K562 (cell line): ENCODE results near the gene ITPK1. TPM values are rescaled to one million over a fixed set of nuclear protein-coding genes. Genes with fewer than 3 reads are reported as not detected.

ENCODE experiments used
- ATAC-seq: fragments of 200-7000 bp; cut with Tn5 transposase; 3 replicates; pipeline ENCODE4 v1.9.1; 2020; ENCODE audit warnings: moderate library complexity
- BruUV-seq: library from RNA; stranded (reverse); fragments of 400-500 nt; replicated peaks from 2 replicates; lab custom pipeline; 2021; lab: Mats Ljungman, UMichigan
- CTCF ChIA-PET: fragments of 300-600 bp; formaldehyde crosslinking; extraction: SDS; loops from one replicate; lab custom pipeline; 2021; ENCODE audit warnings: low intra/inter-chr PET ratio; lab: Yijun Ruan, JAX
- POLR2A ChIA-PET: fragments of 300-600, 350-650 bp; sonication (Branson Sonifier 250); formaldehyde crosslinking; extraction: SDS; loops from one replicate; lab custom pipeline; 2021; ENCODE audit warnings: antibody characterized with exemption, inconsistent platforms; lab: Yijun Ruan, JAX
- DNase-seq, 4 experiments: peaks; one replicate each; pipeline versions ENCODE4 v3.0.0 to v3.0.0-alpha.2; 2011 to 2018; ENCODE audit warnings: low spot score in 3 of 4, mixed read lengths in 3 of 4; ENCODE audit errors: extremely low read depth in 1 of 4
- FAIRE-seq: peaks from 2 replicates; lab custom pipeline; 2011; peaks lifted over from hg19 to GRCh38; lab: Jason Lieb, UNC
- H2AFZ ChIP-seq: 2 replicates; pipeline ENCODE4 v1.6.0; 2011; ENCODE audit warnings: low read depth, low read length, control low read depth, inconsistent platforms
- H3K27ac ChIP-seq: fragments of 200-600 bp; 3 replicates; pipeline ENCODE4 v1.8.0; 2011; ENCODE audit warnings: low read depth, mild to moderate bottlenecking, control low read depth, inconsistent platforms, low read length, moderate library complexity, mixed read lengths; ENCODE audit errors: extremely low read depth
- H3K27me3 ChIP-seq, 2 experiments: fragments of 300-600 bp in 1 of 2; 2 replicates in 1 of 2; 3 replicates in 1 of 2; pipeline versions ENCODE4 v1.6.0 to v1.8.0; 2011; ENCODE audit warnings: inconsistent platforms in 2 of 2, low read length in 2 of 2, mild to moderate bottlenecking in 1 of 2, mixed read lengths in 1 of 2, moderate library complexity in 1 of 2; ENCODE audit not compliant: control insufficient read depth in 2 of 2, insufficient read depth in 2 of 2
- H3K36me3 ChIP-seq: fragments of 300-600 bp; 3 replicates; pipeline ENCODE4 v1.8.0; 2011; ENCODE audit warnings: mild to moderate bottlenecking, low read length, inconsistent platforms; ENCODE audit not compliant: control insufficient read depth, insufficient read depth
- H3K4me1 ChIP-seq, 2 experiments: fragments of 200-600 bp in 1 of 2; replicated peaks in 1 of 2; 2 replicates in 1 of 2; 3 replicates in 1 of 2; pipeline versions ENCODE4 v1.5.1 to v1.8.0; 2011; ENCODE audit warnings: inconsistent platforms in 2 of 2, low read length in 2 of 2, mild to moderate bottlenecking in 1 of 2, mixed read lengths in 1 of 2, moderate library complexity in 1 of 2; ENCODE audit not compliant: control insufficient read depth in 2 of 2, insufficient read depth in 2 of 2
- H3K4me2 ChIP-seq: 2 replicates; pipeline ENCODE4 v1.6.1; 2011; ENCODE audit warnings: low read length, control low read depth, inconsistent platforms, mixed read lengths; ENCODE audit not compliant: insufficient read depth
- H3K4me3 ChIP-seq: fragments of 200-600 bp; sonication (generic), shearing (Covaris generic); 2 replicates; pipeline ENCODE4 v1.5.1; 2016; ENCODE audit warnings: control low read depth, inconsistent platforms
- H3K79me2 ChIP-seq: fragments of 200-600 bp; 3 replicates; pipeline ENCODE4 v1.8.0; 2011; ENCODE audit warnings: low read length, inconsistent platforms; ENCODE audit not compliant: control insufficient read depth, insufficient read depth
- H3K9ac ChIP-seq, 2 experiments: 2 replicates each; pipeline versions ENCODE4 v1.6.0 to v1.6.1; 2011; ENCODE audit warnings: low read depth in 2 of 2, low read length in 2 of 2, control low read depth in 1 of 2, inconsistent platforms in 1 of 2, mild to moderate bottlenecking in 1 of 2, mixed read lengths in 1 of 2; ENCODE audit not compliant: insufficient read depth in 1 of 2
- H3K9me1 ChIP-seq: one replicate; pipeline ENCODE4 v1.6.0; 2011; ENCODE audit warnings: inconsistent platforms, mild to moderate bottlenecking, low read length, moderate library complexity; ENCODE audit not compliant: control insufficient read depth, insufficient read depth
- H3K9me3 ChIP-seq: replicated peaks from 2 replicates; pipeline ENCODE4 v1.5.1; 2011; ENCODE audit warnings: low read depth, low read length, inconsistent platforms; ENCODE audit not compliant: control insufficient read depth, insufficient read depth
- H4K20me1 ChIP-seq: replicated peaks from 2 replicates; pipeline ENCODE4 v1.6.1; 2011; ENCODE audit warnings: low read length, inconsistent platforms, mixed read lengths; ENCODE audit not compliant: control insufficient read depth, insufficient read depth
- HDAC6 ChIP-seq: IDR thresholded peaks from 2 replicates; pipeline ENCODE4 v1.6.1; 2012; ENCODE audit warnings: low read depth, mild to moderate bottlenecking, control low read depth, inconsistent platforms, low read length, moderate library complexity
- KAT2B ChIP-seq: IDR thresholded peaks from one replicate; pipeline ENCODE4 v1.6.1; 2012; ENCODE audit warnings: low read depth, mild to moderate bottlenecking, control low read depth, inconsistent platforms, low read length, moderate library complexity
- KAT7 ChIP-seq: sonication (generic); formaldehyde crosslinking; IDR thresholded peaks from 2 replicates; pipeline ENCODE4 v1.8.0; 2022; ENCODE audit warnings: missing genetic modification reagents, mild to moderate bottlenecking, borderline replicate concordance
- KDM2B ChIP-seq: fragments of 250-450 bp; sonication (Bioruptor Pico); IDR thresholded peaks from 2 replicates; pipeline ENCODE4 v1.8.0; 2021; ENCODE audit warnings: mild to moderate bottlenecking, moderate library complexity
- MAFF ChIP-seq: IDR thresholded peaks from 2 replicates; pipeline ENCODE4 v1.6.1; 2012; ENCODE audit warnings: low read length, improper control_type of control experiment
- NR2C2 ChIP-seq, 2 experiments: fragments of 200-800 bp in 1 of 2; sonication (Bioruptor generic) in 1 of 2; sonication (generic) in 1 of 2; formaldehyde crosslinking in 1 of 2; IDR thresholded peaks; 2 replicates each; pipeline versions ENCODE4 v1.6.1 to v1.8.0; 2016 to 2022; ENCODE audit warnings: mild to moderate bottlenecking in 1 of 2, missing compliant biosample characterization in 1 of 2, missing genetic modification characterization in 1 of 2, missing genetic modification reagents in 1 of 2
- RNF2 ChIP-seq: sonication (generic); IDR thresholded peaks from 2 replicates; pipeline ENCODE4 v1.6.1; 2016
- SMARCC2 ChIP-seq: fragments of 450-650 bp; IDR thresholded peaks from 2 replicates; pipeline ENCODE4 v1.6.1; 2017; ENCODE audit warnings: antibody characterized with exemption, moderate library complexity, mild to moderate bottlenecking, low read depth
- TAF7 ChIP-seq: fragments of 450-650 bp; IDR thresholded peaks from 2 replicates; pipeline ENCODE4 v1.6.1; 2016; ENCODE audit warnings: missing genetic modification characterization, missing compliant biosample characterization
- TOE1 ChIP-seq, 2 experiments: fragments of 450-650 bp in 1 of 2; sonication (generic) in 1 of 2; formaldehyde crosslinking in 1 of 2; IDR thresholded peaks; 2 replicates each; pipeline versions ENCODE4 v1.7.1 to v1.8.0; 2016 to 2022; ENCODE audit warnings: borderline replicate concordance in 2 of 2, mild to moderate bottlenecking in 2 of 2, antibody characterized with exemption in 1 of 2, inconsistent platforms in 1 of 2, low read depth in 1 of 2, missing genetic modification reagents in 1 of 2, moderate library complexity in 1 of 2
- ZNF23 ChIP-seq: fragments of 250-450 bp; sonication (Bioruptor Pico); IDR thresholded peaks from 2 replicates; pipeline ENCODE4 v1.4.0; 2020; ENCODE audit warnings: mild to moderate bottlenecking
- ZNF311 ChIP-seq: fragments of 250-450 bp; sonication (Bioruptor Pico); IDR thresholded peaks from 2 replicates; pipeline ENCODE4 v1.4.0; 2020; ENCODE audit warnings: mild to moderate bottlenecking, moderate library complexity
- ZNF589 ChIP-seq: fragments of 200-800 bp; sonication (Bioruptor generic); IDR thresholded peaks from 2 replicates; pipeline ENCODE4 v1.6.1; 2016; ENCODE audit warnings: low read depth, missing genetic modification characterization, missing compliant biosample characterization
- WGBS: fragments of 100-300 bp; shearing (Covaris generic); methylation state at CpG from one replicate; pipeline ENCODE4 v1.1.6; 2016; ENCODE audit warnings: low coverage, mixed read lengths; ENCODE audit not compliant: insufficient coverage; ENCODE audit errors: missing lambda C conversion rate; 5-methylcytosine and 5-hydroxymethylcytosine counted together
- in situ Hi-C: fragments of 300-500 bp; cut with MboI; formaldehyde crosslinking; loops from 4 replicates; pipeline ENCODE4 v1.15.0; 2018; ENCODE audit warnings: inconsistent platforms, mixed read lengths
- intact Hi-C: fragments of 100-400 bp; cut with micrococcal nuclease; formaldehyde crosslinking; loops from 2 replicates; pipeline ENCODE4 v1.14.2; 2022
- polyA plus RNA-seq, 8 experiments: library from polyadenylated mRNA; depleted of rRNA in 4 of 8; stranded (reverse) in 5 of 8; unstranded in 3 of 8; fragments of >200 nt; fragmentation: Nextera tagmentation in 2 of 8; fragmentation: Illumina TruSeq in 1 of 8; extraction: Ambion mirVana in 2 of 8; extraction: Trizol in 1 of 8; gene quantifications; 2 replicates each; pipeline versions ENCODE4 v1.2.1 to v1.2.3, GENCODE V29; 2011 to 2014; ENCODE audit warnings: inconsistent platforms in 1 of 8, missing spikeins in 1 of 8
- total RNA-seq, 7 experiments: library from RNA; depleted of rRNA in 6 of 7; stranded (reverse); fragments of >200 nt in 6 of 7; fragmentation: Illumina TruSeq in 2 of 7; extraction: Trizol in 2 of 7; gene quantifications; 2 replicates each; pipeline versions ENCODE4 v1.2.1 to v1.2.3, GENCODE V29; 2011 to 2021; ENCODE audit warnings: low replicate concordance in 1 of 7

Gene ITPK1
- total and polyA plus RNA-seq, 9 of the 15 experiments (the other 6 are each of a cell fraction or from before 2014, with no cell fraction given), result 1.2 to 39.2 (median 23.0) TPM

DNA sequence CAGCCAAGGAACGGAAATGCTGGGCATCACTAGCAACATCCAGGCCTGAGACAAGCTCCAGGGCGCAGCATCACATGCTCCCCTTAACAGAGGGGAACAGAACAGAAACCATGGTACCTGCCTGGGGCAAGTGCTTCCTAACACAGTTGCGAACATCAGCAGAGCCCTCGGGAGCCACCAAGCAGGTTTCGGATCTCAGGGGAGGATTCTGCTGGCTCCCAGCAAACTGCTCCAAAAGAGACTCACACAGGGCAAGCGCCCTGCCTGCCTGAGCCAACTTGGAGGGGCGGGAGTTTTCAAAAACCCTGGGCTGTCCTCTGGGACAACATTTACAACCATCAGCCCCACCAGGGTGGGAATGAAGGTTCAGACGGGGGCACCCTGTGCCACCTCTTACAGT lies 173.1 kb downstream of the ITPK1 start (continued):
- TF ChIP-seq KAT2B (no peak), ZNF23 (no peak), KDM2B (no peak), MAFF (no peak), TAF7 (tag) (no peak), ZNF589 (no peak), TOE1 (IDR thresholded peaks at IDR 0.05; ENCODE audit: borderline replicate concordance) (no peak), TOE1 (CRISPR knock-in tag; IDR thresholded peaks at IDR 0.05; ENCODE audit: borderline replicate concordance, low read depth) (no peak), NR2C2 (CRISPR knock-in tag; IDR thresholded peaks at IDR 0.05) (no peak), NR2C2 (tag; IDR thresholded peaks at IDR 0.05) (no peak), ZNF311 (CRISPR knock-in tag) (no peak)

DNA sequence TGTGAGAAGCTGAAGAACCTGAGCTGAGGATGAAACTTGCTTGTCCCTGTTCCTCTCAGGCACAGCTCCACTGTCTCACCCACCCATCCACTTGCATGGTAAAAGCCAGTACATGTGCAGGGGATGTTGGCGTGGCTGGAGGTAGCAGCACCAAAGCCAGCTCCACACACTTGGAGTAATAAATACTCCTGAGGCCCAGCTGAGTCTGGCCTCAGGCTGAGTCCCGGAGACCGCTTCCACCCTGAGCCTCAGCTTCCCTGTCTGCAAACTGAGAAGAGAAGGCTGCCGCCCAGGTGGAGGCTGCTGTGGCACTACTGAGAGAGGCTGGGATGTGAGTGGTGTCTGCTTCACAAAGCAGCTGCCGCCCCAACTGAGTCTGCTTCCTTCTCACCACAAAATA lies 173.6 kb downstream of the ITPK1 start:
- Histone ChIP-seq H3K4me1 (peaks cover 0 to 40% of the 10 kb centered on the region in 2 experiments; a peak in 3 of 5 replicates), H4K20me1 (no peaks in the 10 kb centered on the region), H3K27ac (no peak overlapping the region), H3K36me3 (0 out of 3 replicates have a peak, but pooled peaks cover 2% of the 10 kb centered on the region), H3K4me2 (no peak overlapping the region), H3K27me3 (no peaks in the 10 kb centered on the region), H3K79me2 (no peaks in the 10 kb centered on the region), H3K4me3 (no peak overlapping the region), H3K9me3 (no peaks in the 10 kb centered on the region), H3K9ac (no peak overlapping the region), H2AFZ (no peak overlapping the region), H3K9me1 (peaks cover 7% of the 10 kb centered on the region)
- in situ Hi-C loops, result no loop called here
- POLR2A ChIA-PET, result no interaction called here
- intact Hi-C loops, result no loop called here
- CTCF ChIA-PET, result no interaction called here
- ATAC-seq (no peak), DNase-seq (no peak), FAIRE-seq (no peak)
- WGBS, result 80% methylated on average over 1 of the region's 5 CpGs
- TF ChIP-seq HDAC6, result no peak
- no peak for TF ChIP-seq SMARCC2
- no peak for TF ChIP-seq RNF2
- TF ChIP-seq KAT7, result no peak
- BruUV-seq, result no TSS peak
